Adrenal gland (tissue), 5 donors: ENCODE results near the gene COL23A1.

ENCODE experiments used
- CTCF ChIP-seq, 6 experiments: fragments of 450-650 bp in 4 of 6; fragments of 200-600 bp in 2 of 6; sonication (generic) in 1 of 6; IDR thresholded peaks; 1 replicate in 5 of 6; 2 replicates in 1 of 6; pipeline versions ENCODE4 v1.5.1 to v1.8.0; 2016 to 2021; ENCODE audit warnings: antibody characterized with exemption in 6 of 6, mild to moderate bottlenecking in 2 of 6, moderate library complexity in 1 of 6
- POLR2A ChIP-seq, 2 donors: fragments of 450-650 bp; IDR thresholded peaks; one replicate each; pipeline ENCODE4 v1.6.1; 2017; ENCODE audit warnings: antibody characterized with exemption in 2 of 2, mild to moderate bottlenecking in 2 of 2, moderate library complexity in 1 of 2
- donor health status: DM: no; HTN: no; CAD: no.

DNA sequence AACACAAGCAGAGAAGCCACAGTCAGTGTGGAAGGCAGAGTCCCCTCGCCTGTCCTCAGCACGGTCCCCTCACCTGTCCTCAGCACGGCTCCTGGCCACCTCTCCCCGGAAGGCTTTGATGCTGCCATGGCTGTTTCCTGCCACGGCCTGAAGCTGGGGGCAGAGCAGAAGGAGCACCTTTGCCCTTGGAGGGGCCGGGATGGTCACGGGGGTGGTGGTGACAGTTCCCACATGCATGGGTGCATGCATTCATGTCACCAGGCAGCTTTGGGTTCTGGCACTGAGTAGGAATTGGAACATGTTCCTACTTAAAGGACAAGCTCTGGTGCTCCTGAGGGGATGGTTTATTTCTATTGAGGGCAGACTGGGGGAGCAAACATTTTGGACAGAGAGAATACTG lies 299.8 kb downstream of the COL23A1 start:
- TF ChIP-seq CTCF (IDR thresholded peaks at IDR 0.05): no peak
- no peak for TF ChIP-seq POLR2A (IDR thresholded peaks at IDR 0.05)
